Spleen (tissue), 7 donors: ENCODE data around the gene TRIM3.

Source experiments
- CTCF ChIP-seq, 11 experiments: fragments of 200-600 bp in 7 of 11; fragments of 450-650 bp in 4 of 11; sonication (generic) in 4 of 11; IDR thresholded peaks in 8 of 11; conservative IDR thresholded peaks in 3 of 11; 1 replicate in 7 of 11; 2 replicates in 4 of 11; pipeline versions ENCODE4 v1.4.0 to v1.8.0; 2016 to 2021; ENCODE audit warnings: antibody characterized with exemption in 11 of 11, inconsistent platforms in 4 of 11, mild to moderate bottlenecking in 1 of 11
- POLR2AphosphoS5 ChIP-seq, 3 donors: sonication (generic); formaldehyde crosslinking; IDR thresholded peaks; one replicate each; pipeline ENCODE4 v1.5.1; 2017; ENCODE audit warnings: antibody characterized with exemption in 3 of 3
- donor health status: DM: no; HTN: no; CAD: no; lungs with moderate emphysema.
- donor health status: DM: no; HTN: no; CAD: no.
- donor health status: DM: no; HTN: no; CAD: no.

GRCh38 chr11:6481924-6482275, 8.2 kb upstream of the TRIM3 start:
- no peak for TF ChIP-seq CTCF (IDR thresholded peaks at IDR 0.05 in 8 of 11, conservative IDR thresholded peaks at IDR 0.05 in 3 of 11)
- TF ChIP-seq POLR2AphosphoS5 (IDR thresholded peaks at IDR 0.05), result no peak
